NCI-H460 (cell line): Measurements from ENCODE around the gene RALGAPA2. TPM values are rescaled to one million over a fixed set of nuclear protein-coding genes. Genes with fewer than 3 reads are reported as not detected.

Experiments
- DNase-seq: peaks from one replicate; pipeline ENCODE4 v3.0.0-alpha.2; 2016; ENCODE audit warnings: low read depth; ENCODE audit errors: extremely low read depth
- total RNA-seq: library from RNA; depleted of rRNA; stranded (reverse); fragments of >200 nt; shearing (Covaris generic); gene quantifications from 2 replicates; pipeline ENCODE4 v1.2.3, GENCODE V29; 2014

The RALGAPA2 gene
- total RNA-seq, 1 experiment from 2014 or later = 9.2 TPM

GRCh38 chr20:20593447-20594170 lies 118.8 kb downstream of the RALGAPA2 start:
- peak; percentile 35 for DNase-seq

- no peak for DNase-seq
Measured at GRCh38 chr20:20585146-20585545, 127.3 kb downstream of the RALGAPA2 start.

GRCh38 chr20:20582734-20583133 lies 129.7 kb downstream of the RALGAPA2 start:
- no peak for DNase-seq

GRCh38 chr20:20580139-20580538 lies 132.3 kb downstream of the RALGAPA2 start:
- DNase-seq = no peak

GRCh38 chr20:20578838-20579237 lies 133.6 kb downstream of the RALGAPA2 start:
- DNase-seq = no peak

- no peak for DNase-seq
Measured at GRCh38 chr20:20573797-20574196, 138.6 kb downstream of the RALGAPA2 start.

GRCh38 chr20:20571068-20571780 lies 141.2 kb downstream of the RALGAPA2 start:
- DNase-seq = no peak

GRCh38 chr20:20568604-20569205 lies 143.7 kb downstream of the RALGAPA2 start:
- DNase-seq = peak; percentile 37

DNA sequence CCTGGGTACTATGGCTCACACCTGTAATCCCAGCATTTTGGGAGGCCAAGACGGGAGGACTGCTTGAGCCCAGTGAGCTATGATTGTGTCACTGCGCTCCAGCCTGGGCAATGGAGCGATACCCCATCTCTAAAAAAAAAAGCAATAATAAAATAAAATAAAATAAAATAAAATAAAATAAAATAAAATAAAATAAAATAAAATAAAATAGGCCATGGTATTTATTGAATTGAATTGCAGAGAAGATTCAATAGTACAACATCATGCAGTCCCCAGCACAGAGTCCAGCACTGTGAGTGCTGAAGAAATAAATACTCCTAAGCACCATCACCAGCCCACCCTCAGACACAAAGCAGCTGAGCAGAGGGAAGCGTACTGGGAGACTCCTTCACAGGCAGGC lies 144.7 kb downstream of the RALGAPA2 start:
- no peak for DNase-seq

DNA sequence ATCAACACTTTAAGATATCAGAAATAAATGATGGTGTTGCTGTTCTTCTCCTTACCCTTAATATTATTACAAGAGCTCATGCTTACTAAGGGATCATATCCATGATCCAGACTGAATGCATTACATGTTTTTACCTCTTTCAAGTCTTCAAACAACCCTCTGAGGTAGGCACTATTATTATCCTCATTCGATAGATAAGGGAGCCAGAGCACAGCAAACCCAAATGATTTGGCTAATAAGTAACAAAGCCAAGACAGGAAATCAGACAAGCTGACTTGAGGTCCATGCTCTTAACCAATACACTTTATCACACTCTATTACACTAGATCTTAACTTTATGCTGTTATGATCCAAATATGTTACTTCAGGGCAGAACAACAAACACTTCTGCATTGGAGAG lies 145.9 kb downstream of the RALGAPA2 start:
- no peak for DNase-seq

GRCh38 chr20:20564279-20564678 lies 148.2 kb downstream of the RALGAPA2 start:
- DNase-seq = no peak

GRCh38 chr20:20562507-20562906 lies 149.9 kb downstream of the RALGAPA2 start:
- no peak for DNase-seq

GRCh38 chr20:20561841-20562240 lies 150.6 kb downstream of the RALGAPA2 start:
- DNase-seq = no peak

DNA sequence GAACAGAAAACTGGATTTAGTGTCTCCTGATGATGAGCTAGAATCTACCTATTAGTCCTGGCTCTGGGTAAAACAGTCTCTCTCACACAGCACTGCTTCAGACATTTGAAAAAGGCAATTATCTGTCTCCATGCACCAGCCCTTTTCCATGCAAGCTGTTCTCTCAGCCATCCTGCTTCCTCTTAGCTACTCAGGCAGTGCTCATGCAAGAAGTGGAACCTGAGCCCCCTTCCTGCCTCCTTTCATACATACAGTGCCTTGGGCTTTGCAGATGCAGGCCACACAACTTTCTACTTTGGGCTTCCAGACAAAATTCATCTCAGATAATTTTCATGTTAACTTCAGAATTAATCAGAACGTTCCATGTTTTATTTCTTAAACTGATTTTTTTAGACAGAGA lies 151.3 kb downstream of the RALGAPA2 start:
- DNase-seq = no peak

- no peak for DNase-seq
Measured at GRCh38 chr20:20557406-20557805, 155.0 kb downstream of the RALGAPA2 start.

GRCh38 chr20:20555838-20556237 lies 156.6 kb downstream of the RALGAPA2 start:
- no peak for DNase-seq

- no peak for DNase-seq
Measured at GRCh38 chr20:20554951-20555350, 157.5 kb downstream of the RALGAPA2 start.

DNA sequence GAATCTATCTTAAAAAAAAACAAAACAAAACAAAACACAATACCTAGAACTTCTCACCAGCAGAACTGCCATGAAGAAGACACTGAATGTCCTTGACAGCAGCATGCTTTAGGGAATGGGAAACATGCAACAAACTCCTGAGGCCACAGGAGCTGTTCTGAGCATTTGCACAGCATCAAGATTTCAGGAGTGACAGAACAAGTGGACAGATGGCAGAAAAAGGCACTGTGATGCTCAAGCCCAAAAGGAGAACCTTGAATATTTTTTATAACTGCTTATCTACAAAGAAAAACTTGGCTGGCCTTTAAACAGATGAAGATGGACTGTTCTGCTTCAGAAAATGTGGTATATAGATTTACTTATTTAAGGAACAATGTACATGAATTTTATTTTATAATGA lies 158.9 kb downstream of the RALGAPA2 start:
- DNase-seq = no peak

DNA sequence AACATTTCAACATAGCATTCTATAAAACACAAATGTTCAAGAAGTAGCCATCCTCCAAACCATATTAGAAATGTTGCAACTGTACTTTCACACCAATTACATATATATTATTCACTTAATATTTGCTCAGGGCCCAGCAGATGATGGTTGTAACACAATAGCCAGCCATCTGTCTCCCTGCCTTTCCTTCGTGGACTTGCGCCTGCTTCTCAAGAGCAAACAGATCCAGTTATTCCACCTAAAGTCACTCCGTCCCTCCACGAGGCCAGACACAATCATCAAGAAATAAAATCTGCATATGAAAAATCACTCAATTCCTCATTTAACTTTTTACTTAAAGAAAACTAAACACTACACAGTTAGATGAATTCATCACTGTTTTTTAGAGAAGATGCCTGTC lies 160.4 kb downstream of the RALGAPA2 start:
- no peak for DNase-seq

DNA sequence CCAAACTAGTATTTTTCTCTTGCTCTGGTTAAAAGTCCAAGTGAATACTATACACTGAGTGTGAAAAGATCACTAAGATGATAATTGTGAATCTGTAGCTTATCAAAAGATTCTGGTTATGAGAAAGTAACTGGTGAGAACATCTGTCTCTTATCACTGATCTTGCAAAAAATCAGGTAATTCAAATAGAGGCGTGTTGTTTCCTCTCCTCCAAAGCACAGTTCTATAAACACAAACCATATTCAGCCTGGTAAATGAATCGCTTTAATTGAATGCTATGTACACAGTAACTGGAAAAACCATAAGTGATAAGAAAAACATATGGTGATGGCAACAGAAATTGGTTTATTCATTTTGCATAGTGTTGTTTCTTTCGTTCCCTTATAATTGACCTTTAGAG lies 161.0 kb downstream of the RALGAPA2 start:
- DNase-seq = no peak

DNA sequence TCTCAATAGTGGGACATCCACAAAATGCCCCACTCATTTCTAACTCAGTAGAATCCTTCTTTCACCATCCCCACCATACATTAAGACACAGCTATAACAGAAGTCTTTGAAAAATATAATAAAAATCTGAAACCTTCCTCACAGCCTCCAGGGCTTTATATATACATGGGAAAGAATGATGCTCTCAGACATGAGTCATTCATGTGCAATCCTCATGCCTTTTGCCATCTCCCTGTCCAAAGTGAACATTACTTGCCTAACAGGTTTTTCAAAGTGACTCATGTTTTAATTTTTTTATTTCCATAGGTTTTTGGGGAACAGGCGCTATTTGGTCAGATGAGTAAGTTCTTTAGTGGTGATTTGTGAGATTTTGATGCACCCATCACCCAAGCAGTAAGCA lies 162.7 kb downstream of the RALGAPA2 start:
- DNase-seq = no peak

DNA sequence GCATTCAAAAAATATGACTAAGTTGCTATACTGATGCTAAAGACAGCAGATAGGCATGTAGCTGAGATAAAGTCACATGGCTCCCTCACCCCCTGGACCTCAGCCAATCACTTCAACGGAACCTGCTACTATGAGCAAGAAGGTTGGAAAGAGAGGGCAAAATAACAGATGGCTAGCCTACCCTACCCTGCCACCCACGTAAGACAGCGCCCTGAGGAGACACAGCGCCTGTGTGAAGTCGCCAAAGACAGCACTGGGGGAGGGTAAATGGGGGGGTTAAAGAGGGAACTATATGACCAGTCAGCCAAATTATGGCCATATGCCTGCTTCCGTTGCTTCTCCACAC lies 163.2 kb downstream of the RALGAPA2 start:
- no peak for DNase-seq
